Liver (tissue), 9 donors: Measurements from ENCODE around the gene FAM8A1. TPM values are rescaled to one million over a fixed set of nuclear protein-coding genes. Genes with fewer than 3 reads are reported as not detected.

Source experiments
- DNase-seq: peaks from one replicate; pipeline ENCODE4 v3.0.0-alpha.2; 2017; ENCODE audit warnings: low spot score
- H3K27ac ChIP-seq, 2 donors: one replicate each; pipeline ENCODE4 v1.7.0; 2013; ENCODE audit warnings: inconsistent platforms in 2 of 2, low read length in 2 of 2, control low read depth in 1 of 2, low read depth in 1 of 2, mild to moderate bottlenecking in 1 of 2
- H3K27me3 ChIP-seq, 4 donors: one replicate each; pipeline versions ENCODE4 v1.6.1 to v1.7.0; 2013; ENCODE audit warnings: low read length in 3 of 4, inconsistent platforms in 1 of 4, mild to moderate bottlenecking in 1 of 4, moderate library complexity in 1 of 4; ENCODE audit not compliant: control insufficient read depth in 4 of 4, insufficient read depth in 4 of 4
- H3K36me3 ChIP-seq, 4 donors: one replicate each; pipeline versions ENCODE4 v1.6.1 to v1.7.0; 2013; ENCODE audit warnings: low read length in 3 of 4, mild to moderate bottlenecking in 3 of 4, low read depth in 1 of 4, moderate library complexity in 1 of 4; ENCODE audit not compliant: control insufficient read depth in 4 of 4, insufficient read depth in 3 of 4
- H3K4me1 ChIP-seq, 4 donors: one replicate each; pipeline versions ENCODE4 v1.6.1 to v1.7.0; 2013; ENCODE audit warnings: low read length in 3 of 4, mild to moderate bottlenecking in 3 of 4, moderate library complexity in 1 of 4; ENCODE audit not compliant: control insufficient read depth in 4 of 4, insufficient read depth in 4 of 4
- H3K4me3 ChIP-seq, 3 donors: one replicate each; pipeline versions ENCODE4 v1.6.1 to v1.7.0; 2013; ENCODE audit warnings: low read length in 3 of 3, control low read depth in 1 of 3, low read depth in 1 of 3, mild to moderate bottlenecking in 1 of 3
- H3K9ac ChIP-seq, 2 donors: one replicate each; pipeline ENCODE4 v1.7.0; 2013; ENCODE audit warnings: low read length in 2 of 2, mild to moderate bottlenecking in 2 of 2, moderate library complexity in 2 of 2, control low read depth in 1 of 2, low read depth in 1 of 2
- H3K9me3 ChIP-seq, 4 donors: one replicate each; pipeline versions ENCODE4 v1.6.1 to v1.7.0; 2013; ENCODE audit warnings: low read length in 3 of 4; ENCODE audit not compliant: control insufficient read depth in 4 of 4
- CTCF ChIP-seq: fragments of 150-350 bp; IDR thresholded peaks from 2 replicates; pipeline ENCODE4 v1.5.1; 2017; ENCODE audit warnings: improper control_type of control experiment, low read depth, low read length; ENCODE audit not compliant: missing input control
- EGR1 ChIP-seq, 2 donors: IDR thresholded peaks; 2 replicates each; pipeline ENCODE4 v1.6.1; 2016 to 2018; ENCODE audit warnings: antibody characterized with exemption in 2 of 2, low read depth in 2 of 2
- FOXA1 ChIP-seq: IDR thresholded peaks from 2 replicates; pipeline ENCODE4 v1.6.1; 2016; ENCODE audit warnings: antibody characterized with exemption
- FOXA2 ChIP-seq: IDR thresholded peaks from 2 replicates; pipeline ENCODE4 v1.6.1; 2016; ENCODE audit warnings: antibody characterized with exemption
- GABPA ChIP-seq, 2 donors: IDR thresholded peaks in 1 of 2; conservative IDR thresholded peaks in 1 of 2; 2 replicates each; pipeline ENCODE4 v1.6.1; 2016; ENCODE audit warnings: antibody characterized with exemption in 2 of 2, mild to moderate bottlenecking in 1 of 2, moderate library complexity in 1 of 2
- HNF4A ChIP-seq, 2 donors: conservative IDR thresholded peaks; 2 replicates each; pipeline ENCODE4 v1.6.1; 2016; ENCODE audit warnings: antibody characterized with exemption in 2 of 2, mild to moderate bottlenecking in 2 of 2
- HNF4G ChIP-seq: IDR thresholded peaks from 2 replicates; pipeline ENCODE4 v1.6.1; 2016; ENCODE audit warnings: antibody characterized with exemption
- JUND ChIP-seq, 2 donors: IDR thresholded peaks; 2 replicates each; pipeline ENCODE4 v1.6.1; 2016; ENCODE audit warnings: antibody characterized with exemption in 2 of 2
- MAX ChIP-seq: IDR thresholded peaks from 2 replicates; pipeline ENCODE4 v1.6.1; 2016; ENCODE audit warnings: antibody characterized with exemption
- NR2F2 ChIP-seq: IDR thresholded peaks from 2 replicates; pipeline ENCODE4 v1.6.1; 2016; ENCODE audit warnings: antibody characterized with exemption
- RAD21 ChIP-seq, 2 donors: IDR thresholded peaks; 2 replicates each; pipeline ENCODE4 v1.6.1; 2016; ENCODE audit warnings: antibody characterized with exemption in 2 of 2, mild to moderate bottlenecking in 2 of 2
- REST ChIP-seq: IDR thresholded peaks from 2 replicates; pipeline ENCODE4 v1.6.1; 2016; ENCODE audit warnings: antibody characterized with exemption, mild to moderate bottlenecking
- RXRA ChIP-seq, 2 donors: IDR thresholded peaks; 2 replicates each; pipeline ENCODE4 v1.6.1; 2017 to 2018; ENCODE audit warnings: antibody characterized with exemption in 2 of 2, mild to moderate bottlenecking in 1 of 2
- SP1 ChIP-seq: IDR thresholded peaks from 2 replicates; pipeline ENCODE4 v1.6.1; 2018; ENCODE audit warnings: antibody characterized with exemption, mild to moderate bottlenecking
- TAF1 ChIP-seq: conservative IDR thresholded peaks from 2 replicates; pipeline ENCODE4 v1.6.1; 2016; ENCODE audit warnings: antibody characterized with exemption, mild to moderate bottlenecking
- YY1 ChIP-seq: IDR thresholded peaks from 2 replicates; pipeline ENCODE4 v1.6.1; 2016; ENCODE audit warnings: antibody characterized with exemption, mild to moderate bottlenecking
- ZBTB33 ChIP-seq: IDR thresholded peaks from 2 replicates; pipeline ENCODE4 v1.6.1; 2016; ENCODE audit warnings: antibody characterized with exemption
- WGBS: extraction: QIAGEN DNeasy Blood & Tissue Kit; methylation state at CpG from one replicate; pipeline ENCODE4 v1.1.7; 2013; 5-methylcytosine and 5-hydroxymethylcytosine counted together
- polyA plus RNA-seq, 2 donors: library from polyadenylated mRNA; stranded (reverse) in 1 of 2; unstranded in 1 of 2; fragments of 200-250 nt in 1 of 2; fragments of >200 nt in 1 of 2; fragmentation: Nextera tagmentation in 1 of 2; extraction: Ambion mirVana in 1 of 2; gene quantifications; one replicate each; pipeline versions ENCODE4 v1.2.1 to v1.2.3, GENCODE V29; 2013 to 2015
- total RNA-seq, 2 donors: library from RNA; depleted of rRNA; stranded (reverse); fragments of >200 nt; gene quantifications; one replicate each; pipeline ENCODE4 v1.2.3, GENCODE V29; 2014
- TF ChIP-seq, protein P1 (sequence below): IDR thresholded peaks from 2 replicates; pipeline ENCODE4 v1.6.1; 2016; ENCODE audit warnings: antibody characterized with exemption
- donor health status: healthy.
- donor health status: healthy.
- donor health status: healthy.
- donor health status: healthy.
- donor health status: healthy.

FAM8A1 gene
- total and polyA plus RNA-seq, 4 donors = 20.7 to 47.2 (median 20.9) TPM

DNA sequence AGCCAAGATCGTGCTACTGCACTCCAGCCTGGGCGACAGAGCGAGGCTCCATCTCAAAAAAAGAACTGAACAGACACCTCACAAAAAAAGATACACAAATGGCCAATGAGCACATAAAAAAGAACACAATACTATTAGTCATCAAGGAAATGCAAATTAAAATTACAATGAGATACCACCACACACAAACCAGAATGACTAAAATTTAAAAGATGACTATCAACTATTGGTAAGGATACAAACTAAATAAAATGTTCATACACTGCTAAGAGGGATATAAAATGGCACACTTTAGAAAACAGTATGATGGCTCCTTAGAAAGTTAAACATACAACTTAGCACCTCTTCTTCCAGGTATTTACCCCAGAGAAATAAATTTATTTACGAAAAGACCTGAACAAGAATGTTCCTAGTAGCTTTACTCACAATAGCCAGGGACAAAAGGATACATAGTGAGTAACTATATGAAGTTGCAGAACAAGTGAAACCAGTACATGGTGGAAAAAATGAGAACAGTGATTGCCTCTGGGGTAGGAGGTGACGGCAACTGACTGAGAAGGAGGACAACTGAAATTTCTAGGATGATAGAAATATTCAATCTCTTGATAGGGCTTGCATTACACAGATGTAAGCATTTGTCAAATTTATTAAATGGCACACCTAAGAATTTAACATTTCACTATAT, 53.2 kb downstream of the FAM8A1 start:
- DNase-seq = no peak
- 79% methylated on average over 5 of the region's 5 CpGs for WGBS
- no peak overlapping the region for H3K4me3 ChIP-seq
- H3K27ac ChIP-seq = no peak overlapping the region
- peaks cover 2 to 18% (median 15%) of the 10 kb centered on the region in 4 donors for H3K36me3 ChIP-seq
- no peaks in the 10 kb centered on the region for H3K4me1 ChIP-seq
- no peak overlapping the region for H3K9ac ChIP-seq
- no peak for TF ChIP-seq HNF4G
- TF ChIP-seq RXRA (IDR thresholded peaks at IDR 0.05) = no peak
- TF ChIP-seq YY1 = no peak
- no peak for TF ChIP-seq FOXA2
- no peak for TF ChIP-seq REST
- TF ChIP-seq ZBTB33 = no peak
- TF ChIP-seq, protein P1, sequence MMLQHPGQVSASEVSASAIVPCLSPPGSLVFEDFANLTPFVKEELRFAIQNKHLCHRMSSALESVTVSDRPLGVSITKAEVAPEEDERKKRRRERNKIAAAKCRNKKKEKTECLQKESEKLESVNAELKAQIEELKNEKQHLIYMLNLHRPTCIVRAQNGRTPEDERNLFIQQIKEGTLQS = no peak
- TF ChIP-seq NR2F2 = no peak
- no peak for TF ChIP-seq SP1
- TF ChIP-seq FOXA1 = no peak
- no peak for TF ChIP-seq CTCF
- TF ChIP-seq MAX = no peak
- no peak for TF ChIP-seq TAF1
- TF ChIP-seq JUND (IDR thresholded peaks at IDR 0.05) = no peak
- no peak for TF ChIP-seq GABPA (IDR thresholded peaks at IDR 0.05 in 1 of 2, conservative IDR thresholded peaks at IDR 0.05 in 1 of 2)
- TF ChIP-seq HNF4A (conservative IDR thresholded peaks at IDR 0.05) = no peak
- TF ChIP-seq EGR1 (IDR thresholded peaks at IDR 0.05; ENCODE audit: low read depth in 2 of 2) = no peak
- TF ChIP-seq RAD21 (IDR thresholded peaks at IDR 0.05) = no peak
- no peaks in the 10 kb centered on the region for H3K27me3 ChIP-seq
- no peaks in the 10 kb centered on the region for H3K9me3 ChIP-seq
